Mononuclear cell (primary cell): Measurements from ENCODE around the gene TRAPPC2L. TPM values are rescaled to one million over a fixed set of nuclear protein-coding genes. Genes with fewer than 3 reads are reported as not detected.

Experiments
- H3K27me3 ChIP-seq: 2 replicates; pipeline ENCODE4 v1.6.0; 2011; ENCODE audit warnings: low read length, control low read depth; ENCODE audit not compliant: insufficient read depth
- H3K4me1 ChIP-seq: 2 replicates; pipeline ENCODE4 v1.5.1; 2011; ENCODE audit warnings: mild to moderate bottlenecking, low read length, control low read depth; ENCODE audit not compliant: insufficient read depth
- H3K4me3 ChIP-seq: 2 replicates; pipeline ENCODE4 v1.5.1; 2011; ENCODE audit warnings: mild to moderate bottlenecking, low read length, moderate library complexity
- H3K9me3 ChIP-seq: 2 replicates; pipeline ENCODE4 v1.5.1; 2011; ENCODE audit warnings: low read depth, mild to moderate bottlenecking, control low read depth, low read length
- total RNA-seq: library from RNA; depleted of rRNA; stranded (reverse); fragments of >200 nt; gene quantifications from one replicate; pipeline ENCODE4 v1.2.3, GENCODE V29; 2012

TRAPPC2L gene
- total RNA-seq, 1 donor = 24.0 TPM

GRCh38 chr16:88906020-88906419 lies 49.1 kb downstream of the TRAPPC2L start:
- no peak overlapping the region for H3K4me3 ChIP-seq
- H3K9me3 ChIP-seq = no peaks in the 10 kb centered on the region
- no peaks in the 10 kb centered on the region for H3K27me3 ChIP-seq
- H3K4me1 ChIP-seq = no peaks in the 10 kb centered on the region

GRCh38 chr16:88906535-88907105 lies 49.7 kb downstream of the TRAPPC2L start:
- H3K4me1 ChIP-seq = peaks cover 4% of the 10 kb centered on the region
- no peaks in the 10 kb centered on the region for H3K27me3 ChIP-seq
- H3K4me3 ChIP-seq = no peak overlapping the region
- H3K9me3 ChIP-seq = no peaks in the 10 kb centered on the region

GRCh38 chr16:88907768-88908167 lies 50.8 kb downstream of the TRAPPC2L start:
- H3K27me3 ChIP-seq = no peaks in the 10 kb centered on the region
- H3K4me1 ChIP-seq = peaks cover 5% of the 10 kb centered on the region
- no peaks in the 10 kb centered on the region for H3K9me3 ChIP-seq
- no peak overlapping the region for H3K4me3 ChIP-seq

- Histone ChIP-seq H3K9me3 (no peaks in the 10 kb centered on the region), H3K4me3 (no peak overlapping the region), H3K4me1 (peaks cover 5% of the 10 kb centered on the region), H3K27me3 (no peaks in the 10 kb centered on the region)
These were observed 51.4 kb downstream of the TRAPPC2L start for GRCh38 chr16:88908307-88908706.

- Histone ChIP-seq H3K9me3 (no peaks in the 10 kb centered on the region), H3K4me3 (no peak overlapping the region), H3K4me1 (peaks cover 5% of the 10 kb centered on the region), H3K27me3 (no peaks in the 10 kb centered on the region)
These were observed 52.7 kb downstream of the TRAPPC2L start for GRCh38 chr16:88909431-88910210.

GRCh38 chr16:88910284-88911135 lies 53.6 kb downstream of the TRAPPC2L start:
- no peaks in the 10 kb centered on the region for H3K9me3 ChIP-seq
- H3K4me1 ChIP-seq = peaks cover 5% of the 10 kb centered on the region
- H3K4me3 ChIP-seq = no peak overlapping the region
- no peaks in the 10 kb centered on the region for H3K27me3 ChIP-seq

GRCh38 chr16:88911136-88911945 lies 54.4 kb downstream of the TRAPPC2L start:
- no peaks in the 10 kb centered on the region for H3K9me3 ChIP-seq
- no peak overlapping the region for H3K4me3 ChIP-seq
- H3K27me3 ChIP-seq = no peaks in the 10 kb centered on the region
- H3K4me1 ChIP-seq = peaks cover 5% of the 10 kb centered on the region

- Histone ChIP-seq H3K27me3 (no peaks in the 10 kb centered on the region), H3K9me3 (no peaks in the 10 kb centered on the region), H3K4me1 (peaks cover 5% of the 10 kb centered on the region), H3K4me3 (no peak overlapping the region)
These were observed 55.0 kb downstream of the TRAPPC2L start for GRCh38 chr16:88911946-88912310.

Other genes with a start within 250 kb of the TRAPPC2L start
- gene IL17C, start 218.6 kb upstream of the TRAPPC2L start, total RNA-seq = 0.21 TPM
- 388 TPM for gene CYBA, start 206.1 kb upstream of the TRAPPC2L start, total RNA-seq
- gene MVD, start 194.0 kb upstream of the TRAPPC2L start, total RNA-seq = 18.8 TPM
- 6.0 TPM for gene SNAI3, start 170.6 kb upstream of the TRAPPC2L start, total RNA-seq
- gene RNF166, start 150.7 kb upstream of the TRAPPC2L start, total RNA-seq = 130 TPM
- gene CTU2, start 150.6 kb upstream of the TRAPPC2L start, total RNA-seq = 6.7 TPM
- 54.5 TPM for gene PIEZO1, start 71.9 kb upstream of the TRAPPC2L start, total RNA-seq
- gene CDT1, start 53.3 kb upstream of the TRAPPC2L start, total RNA-seq = 0.42 TPM
- 70.8 TPM for gene APRT, start 45.2 kb upstream of the TRAPPC2L start, total RNA-seq
- 21.6 TPM for gene GALNS, start 180 bp upstream of the TRAPPC2L start, total RNA-seq
- gene PABPN1L, start 9.5 kb downstream of the TRAPPC2L start, total RNA-seq = not detected
- gene CBFA2T3, start 120.1 kb downstream of the TRAPPC2L start, total RNA-seq = 1.3 TPM
- 20.9 TPM for gene ACSF3, start 236.7 kb downstream of the TRAPPC2L start, total RNA-seq